SH-SY5Y (cell line): ENCODE results near the gene RUFY2.

ENCODE experiments used
- GATA2 ChIP-seq: IDR thresholded peaks from 2 replicates; pipeline ENCODE4 v1.6.1; 2011; ENCODE audit warnings: mild to moderate bottlenecking, low read depth, low read length
- GATA3 ChIP-seq: IDR thresholded peaks from 2 replicates; pipeline ENCODE4 v1.6.1; 2011; ENCODE audit warnings: low read depth, mild to moderate bottlenecking, low read length, moderate library complexity

DNA sequence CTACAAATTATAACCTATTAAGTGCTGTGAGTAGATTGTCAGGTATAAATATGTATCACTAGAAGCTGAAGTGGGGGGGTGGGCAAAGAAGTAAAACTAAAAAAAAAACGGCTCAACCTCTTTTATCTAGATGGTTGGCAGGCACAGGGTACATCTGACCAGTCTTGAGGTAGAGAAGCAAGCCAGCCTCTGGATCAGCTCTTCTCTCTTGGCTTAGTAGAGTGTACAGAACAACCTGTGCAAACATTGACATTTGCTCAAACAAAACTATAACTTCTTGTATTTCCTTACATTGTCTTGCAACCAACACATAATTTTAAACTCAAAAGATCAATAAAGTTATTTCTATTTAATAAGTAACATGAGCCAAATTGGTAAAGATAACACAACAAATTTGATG lies 39.1 kb upstream of the RUFY2 start:
- TF ChIP-seq GATA2 (no peak), GATA3 (no peak)
